GM18502 (cell line): ENCODE data around the gene ZNF70.
"Not testable (repeated sequence)": the region's sequence is repeated elsewhere in the genome, so short reads cannot be mapped to it uniquely, and the experiment has no call there.

Experiments used
- ATAC-seq: cut with Tn5 transposase; IDR thresholded peaks from one replicate; pipeline ENCODE4 v1.9.1; 2021; ENCODE audit warnings: mild to moderate bottlenecking; ENCODE audit not compliant: unreplicated experiment, poor library complexity

ZNF70 gene

GRCh38 chr22:23762842-23763578, 12.1 kb upstream of the ZNF70 start, which contains the start of gene C22orf15:
Gene C22orf15, plus strand, starts transcription at chr22:23762990. Its CDS starts 317 bp downstream, at chr22:23763307.
- no peak for ATAC-seq

GRCh38 chr22:23760056-23760455, 9.1 kb upstream of the ZNF70 start:
- no peak for ATAC-seq

GRCh38 chr22:23759566-23759965, 8.7 kb upstream of the ZNF70 start:
- ATAC-seq = no peak

GRCh38 chr22:23756891-23757290, 6.0 kb upstream of the ZNF70 start:
- ATAC-seq = no peak

DNA sequence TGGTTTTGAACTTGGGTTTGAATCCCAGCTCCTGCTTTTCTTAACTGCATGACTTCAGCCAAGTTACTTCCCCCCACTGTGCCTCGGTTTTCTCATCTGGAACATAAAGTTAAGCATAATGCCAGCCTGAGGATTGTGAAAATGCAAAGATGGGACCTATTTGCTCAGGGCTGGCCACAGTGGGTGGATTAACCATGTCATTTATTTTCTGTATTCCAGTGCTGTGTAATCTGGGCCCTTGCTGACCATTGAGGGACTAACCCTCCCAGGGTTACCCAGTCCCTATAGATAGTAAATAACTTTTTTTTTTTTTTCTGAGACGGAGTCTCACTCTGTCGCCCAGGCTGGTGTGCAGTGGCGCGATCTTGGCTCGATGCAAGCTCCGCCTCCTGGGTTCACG, 4.8 kb upstream of the ZNF70 start:
- no peak for ATAC-seq

DNA sequence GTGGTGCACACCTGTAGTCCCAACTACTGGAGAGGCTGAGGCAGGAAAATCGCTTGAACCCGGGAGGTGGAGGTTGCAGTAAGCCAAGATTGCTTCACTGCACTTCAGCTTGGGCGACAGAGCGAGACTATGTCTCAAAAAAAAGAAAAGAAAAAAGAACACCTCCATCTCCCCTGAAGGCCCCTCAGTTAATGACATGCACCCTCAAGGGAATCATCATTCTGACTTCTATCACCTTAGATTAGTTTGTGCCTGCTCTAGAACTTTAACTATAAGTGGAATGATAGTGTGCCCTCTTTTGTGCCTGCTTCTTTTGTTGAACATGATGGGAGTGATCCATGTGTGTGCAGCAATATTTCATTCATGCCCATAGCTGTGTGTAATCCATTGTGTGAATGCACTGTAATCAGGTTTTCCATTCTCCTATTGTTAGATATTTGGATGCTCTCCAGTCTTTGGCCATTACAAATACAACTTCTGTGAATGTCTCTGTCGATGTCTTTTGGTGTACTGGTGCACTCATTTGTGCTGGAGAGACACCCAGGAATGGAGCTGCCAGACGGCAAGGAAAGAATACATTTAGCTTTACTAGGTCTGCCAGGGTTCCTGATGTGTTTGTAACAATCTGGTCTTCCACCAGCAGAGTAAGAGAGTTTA, 4.2 kb upstream of the ZNF70 start:
- ATAC-seq = no peak

GRCh38 chr22:23754220-23754919, 3.5 kb upstream of the ZNF70 start, which contains the start of gene VPREB3:
Gene VPREB3, minus strand, starts transcription at chr22:23754425. Its CDS starts 62 bp downstream, at chr22:23754363.
- no peak for ATAC-seq

DNA sequence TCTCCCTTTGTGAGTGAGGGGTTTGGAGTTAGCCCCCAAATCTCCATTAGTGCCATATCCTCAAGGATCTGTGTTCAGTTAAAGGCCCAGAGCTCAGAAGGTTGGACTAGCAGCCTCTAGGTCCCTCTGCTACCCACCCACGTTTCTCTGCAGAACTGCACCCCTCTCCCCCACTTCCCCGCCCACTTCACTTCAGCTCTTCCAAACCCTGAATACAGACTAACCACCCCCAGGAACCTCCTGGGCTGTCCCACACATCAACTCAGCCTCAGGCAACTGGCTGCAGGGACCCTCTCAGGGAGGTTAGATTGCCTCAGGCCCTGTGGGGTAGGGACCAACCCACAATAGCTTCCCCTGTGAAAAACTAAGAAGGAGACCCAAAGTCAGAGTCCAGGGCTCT, 2.5 kb upstream of the ZNF70 start:
- ATAC-seq = no peak

- ATAC-seq = no peak
Observed at GRCh38 chr22:23752750-23753149, 1.8 kb upstream of the ZNF70 start.

DNA sequence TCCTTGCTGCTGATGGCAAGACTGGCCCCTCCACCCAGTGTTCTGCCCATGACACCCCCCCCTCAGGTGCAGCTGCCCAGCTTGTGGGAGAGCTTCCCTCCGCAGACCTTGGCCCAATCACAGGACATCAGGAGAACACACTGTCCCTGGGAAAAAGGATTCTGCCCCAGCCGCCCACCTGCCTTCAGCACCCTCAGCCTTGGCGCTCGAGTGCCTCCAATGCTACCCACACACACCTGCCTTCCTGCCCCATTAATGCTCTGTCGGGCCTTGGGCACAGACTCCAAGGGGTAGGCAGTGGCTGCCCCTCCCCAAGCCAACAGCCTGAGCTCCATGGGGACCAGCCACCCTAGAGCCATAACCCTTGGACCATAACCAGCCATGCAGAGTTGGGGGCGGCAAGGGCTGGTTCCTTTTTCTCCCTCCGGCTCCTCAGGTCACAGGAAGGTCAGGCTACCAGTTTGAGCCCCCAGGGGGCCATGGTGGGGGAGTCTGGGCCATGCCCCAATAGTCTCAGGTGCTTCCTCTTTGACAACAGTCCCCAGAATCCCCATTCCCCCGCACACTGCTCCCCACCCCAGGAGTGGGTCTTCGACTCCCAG, 1.3 kb upstream of the ZNF70 start:
- no peak for ATAC-seq

DNA sequence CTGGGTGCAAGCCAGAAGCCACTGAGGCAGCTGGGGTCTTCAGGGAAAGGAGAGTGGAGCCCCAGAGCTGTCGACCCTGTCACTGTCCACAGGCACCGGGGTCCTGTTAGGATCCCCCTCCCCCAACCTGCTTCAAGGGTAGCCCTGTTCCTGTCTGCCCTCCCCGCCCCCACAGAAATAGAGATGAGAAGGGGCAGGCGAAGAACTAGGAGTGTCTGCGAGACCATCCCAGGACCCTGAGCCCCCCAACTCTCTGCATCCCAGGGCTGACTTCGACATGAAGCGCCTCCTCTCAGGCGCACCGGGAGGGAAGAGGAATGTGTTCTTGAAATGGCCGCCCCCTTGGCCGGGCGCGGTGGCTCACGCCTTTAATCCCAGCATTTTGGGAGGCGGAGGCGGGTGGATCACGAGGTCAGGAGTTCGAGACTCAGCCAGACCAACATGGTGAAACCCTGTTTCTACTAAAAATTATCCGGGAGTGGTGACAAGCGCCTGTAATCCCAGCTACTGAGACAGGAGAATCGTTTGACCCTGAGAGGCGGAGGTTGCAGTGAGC, 607 bp upstream of the ZNF70 start:
- peak; percentile 13 for ATAC-seq

GRCh38 chr22:23750367-23750713, 572 bp downstream of the ZNF70 start:
- ATAC-seq = no peak

DNA sequence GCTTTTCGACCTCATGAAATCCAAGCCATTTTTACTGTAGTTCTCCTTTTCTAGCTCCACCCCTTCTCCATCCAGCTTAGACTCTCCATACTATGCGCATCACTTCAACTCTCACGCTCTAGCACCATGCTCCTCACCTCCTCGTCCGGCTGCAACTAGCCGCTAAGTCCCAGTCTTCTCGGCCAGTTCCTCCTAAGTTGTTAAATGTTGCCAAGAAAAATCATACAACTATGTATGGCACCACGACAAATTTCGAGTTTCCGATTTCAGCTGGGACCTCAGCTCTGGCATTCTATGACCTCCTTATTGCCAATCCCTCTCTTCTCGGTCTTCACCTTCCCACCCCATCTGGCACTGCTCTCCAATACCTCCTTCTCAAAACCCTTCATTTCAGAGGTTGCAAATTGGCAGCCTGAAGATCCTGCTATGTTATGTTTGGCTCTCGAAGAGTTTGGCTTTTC, 1.0 kb downstream of the ZNF70 start:
- ATAC-seq = no peak

- no peak for ATAC-seq
Observed at GRCh38 chr22:23745791-23746190, 5.1 kb downstream of the ZNF70 start.

DNA sequence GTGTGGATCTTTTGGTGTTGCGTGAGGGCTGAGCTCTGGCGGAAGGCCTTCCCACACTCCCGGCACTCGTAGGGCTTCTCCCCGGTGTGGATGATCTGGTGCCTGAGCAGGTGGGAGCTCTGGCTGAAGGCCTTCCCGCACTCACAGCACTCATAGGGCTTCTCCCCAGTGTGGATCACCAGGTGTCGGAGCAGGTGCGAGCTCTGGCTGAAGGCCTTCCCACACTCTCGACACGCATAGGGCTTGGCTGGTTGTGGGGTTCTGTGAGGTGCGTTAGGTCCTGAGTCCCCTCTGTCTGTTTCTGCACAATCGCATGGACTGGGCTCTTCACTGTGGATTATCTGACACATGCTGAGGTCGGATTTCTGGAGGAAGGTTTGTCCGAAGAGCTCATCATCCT, 6.4 kb downstream of the ZNF70 start:
- ATAC-seq = no peak

DNA sequence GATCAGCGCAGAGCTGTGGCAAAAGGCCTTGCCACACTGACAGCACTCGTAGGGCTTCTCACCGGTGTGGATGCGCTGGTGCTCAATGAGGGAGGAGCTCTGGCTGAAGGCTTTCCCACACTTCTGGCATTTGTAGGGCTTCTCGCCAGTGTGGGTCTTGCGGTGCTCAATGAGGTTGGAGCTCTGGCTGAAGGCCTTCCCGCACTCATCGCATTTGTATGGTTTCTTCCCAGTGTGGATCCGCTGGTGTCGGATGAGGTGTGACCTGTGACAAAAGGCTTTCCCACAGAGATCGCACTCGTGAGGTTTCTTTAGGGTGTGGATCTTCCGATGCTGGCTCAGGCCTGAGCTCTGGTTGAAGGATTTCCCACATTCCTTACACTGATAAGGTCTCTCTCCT, 6.9 kb downstream of the ZNF70 start:
- ATAC-seq = no peak

DNA sequence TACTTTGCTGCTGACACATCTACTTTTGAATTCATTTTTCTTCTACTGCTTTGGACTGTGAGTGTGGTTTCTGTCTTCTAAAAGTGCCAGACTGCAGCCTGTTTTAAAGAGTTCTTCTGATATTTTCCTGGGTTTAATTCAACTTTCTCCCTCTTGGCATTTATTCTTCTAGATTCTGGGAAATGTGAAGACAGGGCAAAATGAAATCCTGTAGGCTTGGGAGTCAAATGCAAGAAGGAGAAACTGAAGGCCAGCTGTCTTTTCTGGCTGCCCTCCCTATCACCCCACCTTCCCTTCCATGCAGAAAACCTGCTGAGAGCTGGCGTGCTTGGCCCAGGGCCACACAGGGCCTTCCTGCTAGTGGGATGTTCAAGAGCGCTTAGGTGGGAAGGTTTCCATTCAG, 7.6 kb downstream of the ZNF70 start:
- ATAC-seq = no peak

DNA sequence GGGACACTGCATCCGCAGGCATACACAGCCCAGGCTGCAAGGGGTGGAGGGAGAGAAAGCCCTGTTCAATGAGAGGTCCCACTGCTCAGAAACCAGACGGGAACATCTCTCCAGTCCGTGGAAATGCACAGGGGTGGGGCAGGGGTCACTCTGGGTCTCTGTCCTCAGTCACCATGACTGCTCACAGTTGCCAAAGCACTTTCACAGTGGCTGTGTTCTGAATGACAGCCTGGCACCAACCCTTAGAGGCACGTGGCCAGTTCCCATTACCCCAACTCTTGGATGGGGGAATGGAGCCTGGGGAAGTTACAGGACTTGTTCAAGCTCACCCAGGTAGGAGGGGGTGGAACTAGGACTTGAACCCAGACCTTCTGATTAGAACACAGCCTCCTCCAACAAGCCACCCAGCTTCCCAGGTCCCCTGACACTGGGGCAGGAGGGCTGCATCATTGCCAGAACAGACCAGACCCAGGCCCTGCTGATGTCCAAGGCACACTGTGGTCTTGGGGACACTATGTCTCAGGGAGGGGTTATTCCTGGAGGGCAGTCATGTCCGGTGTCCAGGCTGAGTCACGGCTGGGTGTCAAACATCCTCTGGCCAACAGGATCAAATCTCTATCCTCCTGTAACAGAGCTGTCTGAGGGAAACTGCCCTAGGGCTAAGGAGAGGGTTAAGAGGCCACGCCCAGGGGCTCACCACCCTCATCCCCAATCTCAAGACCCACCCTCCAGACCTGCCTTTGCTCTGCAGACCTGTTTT, 8.2 kb downstream of the ZNF70 start:
- no peak for ATAC-seq

DNA sequence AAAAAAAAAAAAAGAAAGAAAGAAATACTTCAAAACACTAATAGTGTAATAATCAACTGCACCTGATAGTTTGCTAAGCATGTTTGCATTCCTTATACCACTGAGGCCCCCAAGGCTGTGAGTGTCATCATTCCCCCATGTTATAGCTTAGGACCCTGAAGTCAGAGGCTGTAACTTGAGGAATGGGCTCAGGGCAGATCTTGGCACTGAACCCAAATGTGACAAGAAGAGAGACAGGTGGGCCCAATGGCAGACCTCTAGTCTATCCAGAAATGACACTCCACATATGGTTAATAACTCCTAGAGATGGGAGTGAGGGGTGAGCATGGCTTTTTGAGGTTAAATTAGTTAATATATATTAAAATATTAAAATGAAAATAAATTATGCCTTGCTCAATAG, 13.2 kb downstream of the ZNF70 start:
- ATAC-seq = no peak

- ATAC-seq = not testable (repeated sequence)
Observed at GRCh38 chr22:23728108-23728507, 22.8 kb downstream of the ZNF70 start.
